NT2/D1 (cell line): ENCODE measurements around the gene ANXA4.

Experiments
- SUZ12 ChIP-seq: IDR thresholded peaks from 2 replicates; pipeline ENCODE4 v1.6.1; 2011; ENCODE audit not compliant: insufficient read length, insufficient read depth; ENCODE audit errors: extremely low read depth
- YY1 ChIP-seq: IDR thresholded peaks from 2 replicates; pipeline ENCODE4 v1.6.1; 2011; ENCODE audit not compliant: insufficient read length, insufficient read depth
- ZNF274 ChIP-seq: IDR thresholded peaks from 2 replicates; pipeline ENCODE4 v1.6.1; 2011; ENCODE audit warnings: mild to moderate bottlenecking, low read depth, low read length

DNA sequence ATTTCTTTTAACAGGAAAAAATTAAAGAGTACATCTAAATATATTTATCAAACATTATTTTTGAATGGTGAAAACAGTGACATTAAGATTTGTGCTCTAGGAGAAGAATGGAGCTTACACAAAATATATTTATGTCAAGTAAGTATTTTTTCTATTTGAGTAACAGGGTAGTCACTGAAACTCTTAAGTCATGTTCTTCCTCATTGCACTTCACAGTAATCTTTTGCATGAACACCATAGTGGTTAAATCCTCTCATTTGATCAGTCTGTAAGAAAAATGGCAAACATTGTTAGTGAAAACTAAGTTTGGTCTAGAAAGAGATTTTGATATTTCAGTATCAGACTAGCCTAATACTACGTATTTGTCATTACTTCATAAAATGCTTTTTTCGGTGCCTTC is 95.6 kb downstream of the ANXA4 start:
- TF ChIP-seq YY1 (no peak), ZNF274 (no peak), SUZ12 (no peak)
